WTC11 (cell line): ENCODE data around the gene AR. TPM values are rescaled to one million over a fixed set of nuclear protein-coding genes. Genes with fewer than 3 reads are reported as not detected.

Source experiments
- ATAC-seq: fragments of 200-7000 bp; cut with Tn5 transposase; 2 replicates; pipeline ENCODE4 v1.10.0; 2021; ENCODE audit warnings: mild to moderate bottlenecking, moderate library complexity
- CTCF ChIA-PET: fragments of 300-600 bp; sonication (Branson Sonifier 250); formaldehyde crosslinking; loops from one replicate; lab custom pipeline; 2021; ENCODE audit warnings: antibody characterized with exemption; lab: Charles Lee
- POLR2A ChIA-PET: fragments of 350-600 bp; sonication (Branson Sonifier 250); formaldehyde crosslinking; loops from one replicate; lab custom pipeline; 2021; ENCODE audit warnings: antibody characterized with exemption; lab: Charles Lee
- DNase-seq: peaks from one replicate; pipeline ENCODE4 v3.0.0; 2021; ENCODE audit warnings: low spot score
- H3K27ac Mint-ChIP-seq: 2 replicates; pipeline ENCODE4 v1.8.0; 2021; ENCODE audit warnings: mixed read lengths
- H3K27me3 Mint-ChIP-seq: 2 replicates; pipeline ENCODE4 v1.8.0; 2021; ENCODE audit warnings: low read depth, mild to moderate bottlenecking, moderate library complexity, mixed read lengths
- H3K36me3 Mint-ChIP-seq: 2 replicates; pipeline ENCODE4 v1.8.0; 2021; ENCODE audit warnings: mixed read lengths
- H3K4me1 Mint-ChIP-seq: 2 replicates; pipeline ENCODE4 v1.8.0; 2022; ENCODE audit warnings: mixed read lengths
- H3K4me3 Mint-ChIP-seq: 2 replicates; pipeline ENCODE4 v1.8.0; 2021; ENCODE audit warnings: mild to moderate bottlenecking, moderate library complexity, mixed read lengths
- H3K9me3 Mint-ChIP-seq: 2 replicates; pipeline ENCODE4 v1.8.0; 2021; ENCODE audit warnings: mixed read lengths
- ATF1 ChIP-seq: sonication (generic); formaldehyde crosslinking; IDR thresholded peaks from 2 replicates; pipeline ENCODE4 v1.8.1; 2023; ENCODE audit warnings: mild to moderate bottlenecking, moderate library complexity, missing genetic modification reagents
- CDX4 ChIP-seq: fragments of 250-450 bp; sonication (Bioruptor Pico); IDR thresholded peaks from 2 replicates; pipeline ENCODE4 v1.9.0; 2021; ENCODE audit warnings: moderate library complexity, mild to moderate bottlenecking, inconsistent platforms, borderline replicate concordance
- CREM ChIP-seq: sonication (generic); formaldehyde crosslinking; IDR thresholded peaks from 2 replicates; pipeline ENCODE4 v1.8.1; 2022; ENCODE audit warnings: mild to moderate bottlenecking, missing genetic modification reagents, moderate library complexity
- ELF4 ChIP-seq: sonication (generic); formaldehyde crosslinking; IDR thresholded peaks from 2 replicates; pipeline ENCODE4 v1.8.1; 2022; ENCODE audit warnings: low read depth, mild to moderate bottlenecking, moderate library complexity, missing genetic modification reagents
- EMX1 ChIP-seq: fragments of 250-450 bp; sonication (Bioruptor Pico); IDR thresholded peaks from 2 replicates; pipeline ENCODE4 v1.8.0; 2021; ENCODE audit warnings: mild to moderate bottlenecking
- ERG ChIP-seq: fragments of 250-450 bp; sonication (Bioruptor Pico); IDR thresholded peaks from 2 replicates; pipeline ENCODE4 v1.8.0; 2021; ENCODE audit warnings: mild to moderate bottlenecking
- FOXJ3 ChIP-seq: sonication (generic); formaldehyde crosslinking; IDR thresholded peaks from 2 replicates; pipeline ENCODE4 v1.9.0; 2021; ENCODE audit warnings: missing genetic modification reagents, mild to moderate bottlenecking, borderline replicate concordance
- GRHL2 ChIP-seq: fragments of 250-450 bp; sonication (Bioruptor Pico); IDR thresholded peaks from 2 replicates; pipeline ENCODE4 v1.8.0; 2022; ENCODE audit warnings: mild to moderate bottlenecking, moderate library complexity; ENCODE audit not compliant: insufficient replicate concordance, severe bottlenecking
- IRF1 ChIP-seq: sonication (generic); formaldehyde crosslinking; IDR thresholded peaks from 2 replicates; pipeline ENCODE4 v1.8.0; 2023; ENCODE audit warnings: missing genetic modification reagents
- JUN ChIP-seq: sonication (generic); formaldehyde crosslinking; IDR thresholded peaks from 2 replicates; pipeline ENCODE4 v1.8.0; 2023; ENCODE audit warnings: mild to moderate bottlenecking, missing genetic modification reagents
- MAX ChIP-seq: sonication (generic); formaldehyde crosslinking; IDR thresholded peaks from 2 replicates; pipeline ENCODE4 v1.8.0; 2022; ENCODE audit warnings: mild to moderate bottlenecking, missing genetic modification reagents
- MLX ChIP-seq: sonication (generic); formaldehyde crosslinking; IDR thresholded peaks from 2 replicates; pipeline ENCODE4 v1.8.1; 2023; ENCODE audit warnings: mild to moderate bottlenecking, missing genetic modification reagents, moderate library complexity
- MXD4 ChIP-seq: fragments of 250-450 bp; sonication (Bioruptor Pico); IDR thresholded peaks from 2 replicates; pipeline ENCODE4 v1.8.0; 2021; ENCODE audit warnings: mild to moderate bottlenecking, moderate library complexity, borderline replicate concordance
- NFATC4 ChIP-seq: fragments of 250-450 bp; sonication (Bioruptor Pico); IDR thresholded peaks from 2 replicates; pipeline ENCODE4 v1.9.0; 2021; ENCODE audit warnings: mild to moderate bottlenecking
- NFE2L1 ChIP-seq: sonication (generic); formaldehyde crosslinking; IDR thresholded peaks from 2 replicates; pipeline ENCODE4 v1.8.1; 2023; ENCODE audit warnings: missing genetic modification reagents
- PRDM15 ChIP-seq: sonication (generic); formaldehyde crosslinking; IDR thresholded peaks from 2 replicates; pipeline ENCODE4 v1.8.0; 2022; ENCODE audit warnings: missing genetic modification reagents
- PREB ChIP-seq: sonication (generic); formaldehyde crosslinking; IDR thresholded peaks from 2 replicates; pipeline ENCODE4 v1.8.1; 2022; ENCODE audit warnings: mild to moderate bottlenecking, missing genetic modification reagents, moderate library complexity, borderline replicate concordance
- PRRX2 ChIP-seq: fragments of 250-450 bp; sonication (Bioruptor Pico); IDR thresholded peaks from 2 replicates; pipeline ENCODE4 v1.8.0; 2021; ENCODE audit warnings: mild to moderate bottlenecking
- RORB ChIP-seq: fragments of 250-450 bp; sonication (Bioruptor Pico); IDR thresholded peaks from 2 replicates; pipeline ENCODE4 v1.9.0; 2021; ENCODE audit warnings: mild to moderate bottlenecking
- SOX15 ChIP-seq: fragments of 250-450 bp; sonication (Bioruptor Pico); IDR thresholded peaks from 2 replicates; pipeline ENCODE4 v1.9.0; 2021; ENCODE audit warnings: mild to moderate bottlenecking
- STAT6 ChIP-seq: sonication (generic); formaldehyde crosslinking; conservative IDR thresholded peaks from 2 replicates; pipeline ENCODE4 v1.8.1; 2023; ENCODE audit warnings: mild to moderate bottlenecking, low read depth, missing genetic modification reagents, moderate library complexity
- TCF7 ChIP-seq: sonication (generic); formaldehyde crosslinking; IDR thresholded peaks from 2 replicates; pipeline ENCODE4 v1.8.0; 2022; ENCODE audit warnings: mild to moderate bottlenecking, low read depth, missing genetic modification reagents, moderate library complexity
- TEAD1 ChIP-seq: sonication (generic); formaldehyde crosslinking; IDR thresholded peaks from 2 replicates; pipeline ENCODE4 v1.8.0; 2022; ENCODE audit warnings: mild to moderate bottlenecking, missing genetic modification reagents
- TEAD4 ChIP-seq: sonication (generic); formaldehyde crosslinking; IDR thresholded peaks from 2 replicates; pipeline ENCODE4 v1.8.0; 2022; ENCODE audit warnings: mild to moderate bottlenecking, missing genetic modification reagents
- ZMAT4 ChIP-seq: fragments of 250-450 bp; sonication (Bioruptor Pico); IDR thresholded peaks from 2 replicates; pipeline ENCODE4 v1.9.0; 2021; ENCODE audit warnings: mild to moderate bottlenecking
- ZNF121 ChIP-seq: sonication (generic); formaldehyde crosslinking; IDR thresholded peaks from 2 replicates; pipeline ENCODE4 v1.8.0; 2023; ENCODE audit warnings: missing genetic modification reagents
- ZNF232 ChIP-seq: sonication (generic); formaldehyde crosslinking; IDR thresholded peaks from 2 replicates; pipeline ENCODE4 v1.8.0; 2022; ENCODE audit warnings: mild to moderate bottlenecking, missing genetic modification reagents
- total RNA-seq: library from RNA; stranded (reverse); gene quantifications from 3 replicates; pipeline ENCODE4 v1.2.3, GENCODE V29; 2021

AR gene
- total RNA-seq, 1 experiment from 2014 or later: 10.3 TPM

- H3K4me1 Mint-ChIP-seq: peaks cover 2% of the 10 kb centered on the region; the same call in 1 of the 2 replicates
- TF ChIP-seq EMX1 (CRISPR knock-in tag) (no peak), NFE2L1 (CRISPR knock-in tag) (no peak), TEAD1 (no peak), MLX (no peak), NFATC4 (CRISPR knock-in tag) (no peak), ATF1 (CRISPR knock-in tag) (no peak), PRDM15 (CRISPR knock-in tag) (no peak), ZNF121 (CRISPR knock-in tag) (no peak), ERG (CRISPR knock-in tag) (no peak), MXD4 (no peak)
- ATAC-seq (no peak), DNase-seq (no peak)
- CTCF ChIA-PET: no interaction called here
- H3K36me3 Mint-ChIP-seq: peaks cover 3% of the 10 kb centered on the region; the same call in 1 of the 2 replicates
- no peak overlapping the region for H3K27ac Mint-ChIP-seq
- no peaks in the 10 kb centered on the region for H3K9me3 Mint-ChIP-seq
- H3K27me3 Mint-ChIP-seq: no peaks in the 10 kb centered on the region
- H3K4me3 Mint-ChIP-seq: no peak overlapping the region
- POLR2A ChIA-PET: no interaction called here
Measured at GRCh38 chrX:67697452-67697851, 153.6 kb downstream of the AR start.

- H3K4me1 Mint-ChIP-seq: no peaks in the 10 kb centered on the region
- H3K9me3 Mint-ChIP-seq: no peaks in the 10 kb centered on the region
- ATAC-seq (no peak), DNase-seq (no peak)
- no peaks in the 10 kb centered on the region for H3K27me3 Mint-ChIP-seq
- no peaks in the 10 kb centered on the region for H3K36me3 Mint-ChIP-seq
- no peak overlapping the region for H3K27ac Mint-ChIP-seq
- no peak overlapping the region for H3K4me3 Mint-ChIP-seq
- POLR2A ChIA-PET: no interaction called here
- CTCF ChIA-PET: no interaction called here
- no peak for TF ChIP-seq JUN
- TF ChIP-seq IRF1 (CRISPR knock-in tag): no peak
- no peak for TF ChIP-seq PREB
- no peak for TF ChIP-seq ZNF232 (CRISPR knock-in tag)
- no peak for TF ChIP-seq GRHL2 (CRISPR knock-in tag)
- TF ChIP-seq ZMAT4 (CRISPR knock-in tag): no peak
- TF ChIP-seq ELF4 (CRISPR knock-in tag): no peak
- TF ChIP-seq FOXJ3 (CRISPR knock-in tag): no peak
- no peak for TF ChIP-seq STAT6 (CRISPR knock-in tag)
- no peak for TF ChIP-seq TCF7 (CRISPR knock-in tag)
- TF ChIP-seq RORB: no peak
- no peak for TF ChIP-seq MAX (CRISPR knock-in tag)
- no peak for TF ChIP-seq CREM
- TF ChIP-seq PRRX2 (CRISPR knock-in tag): no peak
- TF ChIP-seq TEAD4: no peak
- no peak for TF ChIP-seq CDX4
- no peak for TF ChIP-seq SOX15 (CRISPR knock-in tag)
Measured at GRCh38 chrX:67700602-67701001, 156.8 kb downstream of the AR start.
